D721Med (cell line): ENCODE results near the gene FOXP2.
A peak's percentile ranks its signal among the peaks of the same experiment; 100 is the strongest.

ENCODE experiments used
- DNase-seq: peaks from one replicate; pipeline ENCODE4 v3.0.0; 2011; ENCODE audit warnings: low spot score; ENCODE audit not compliant: insufficient read length
- FAIRE-seq: peaks from 2 replicates; lab custom pipeline; 2011; peaks lifted over from hg19 to GRCh38; lab: Jason Lieb, UNC
- TF ChIP-seq, protein P1 (sequence below): IDR thresholded peaks from 2 replicates; pipeline ENCODE4 v1.5.1; 2012; ENCODE audit warnings: mild to moderate bottlenecking, control low read depth; ENCODE audit not compliant: insufficient read depth; ENCODE audit errors: missing control alignments

FOXP2 gene

DNA sequence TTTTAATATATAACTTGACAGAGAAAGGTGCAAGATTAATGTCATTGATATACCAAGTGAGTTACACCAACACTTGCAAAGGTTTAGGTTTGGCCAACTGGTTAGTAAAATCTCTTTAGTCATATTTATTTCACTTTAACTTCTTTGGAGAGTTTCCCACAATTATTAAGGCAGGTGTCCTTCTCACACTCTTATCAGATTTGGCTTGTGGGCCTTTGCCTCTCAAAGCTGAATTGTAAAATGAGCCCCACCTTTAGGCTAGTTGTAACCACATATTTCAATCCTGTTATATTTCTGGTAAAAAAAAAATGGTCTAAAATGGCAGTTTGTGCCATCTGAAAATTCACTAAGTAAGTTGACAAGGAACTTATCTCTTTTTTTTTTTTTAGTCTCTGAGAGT, 26.6 kb upstream of the FOXP2 start:
- DNase-seq (no peak), FAIRE-seq (no peak)
- TF ChIP-seq, protein P1, sequence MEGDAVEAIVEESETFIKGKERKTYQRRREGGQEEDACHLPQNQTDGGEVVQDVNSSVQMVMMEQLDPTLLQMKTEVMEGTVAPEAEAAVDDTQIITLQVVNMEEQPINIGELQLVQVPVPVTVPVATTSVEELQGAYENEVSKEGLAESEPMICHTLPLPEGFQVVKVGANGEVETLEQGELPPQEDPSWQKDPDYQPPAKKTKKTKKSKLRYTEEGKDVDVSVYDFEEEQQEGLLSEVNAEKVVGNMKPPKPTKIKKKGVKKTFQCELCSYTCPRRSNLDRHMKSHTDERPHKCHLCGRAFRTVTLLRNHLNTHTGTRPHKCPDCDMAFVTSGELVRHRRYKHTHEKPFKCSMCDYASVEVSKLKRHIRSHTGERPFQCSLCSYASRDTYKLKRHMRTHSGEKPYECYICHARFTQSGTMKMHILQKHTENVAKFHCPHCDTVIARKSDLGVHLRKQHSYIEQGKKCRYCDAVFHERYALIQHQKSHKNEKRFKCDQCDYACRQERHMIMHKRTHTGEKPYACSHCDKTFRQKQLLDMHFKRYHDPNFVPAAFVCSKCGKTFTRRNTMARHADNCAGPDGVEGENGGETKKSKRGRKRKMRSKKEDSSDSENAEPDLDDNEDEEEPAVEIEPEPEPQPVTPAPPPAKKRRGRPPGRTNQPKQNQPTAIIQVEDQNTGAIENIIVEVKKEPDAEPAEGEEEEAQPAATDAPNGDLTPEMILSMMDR, result no peak

DNA sequence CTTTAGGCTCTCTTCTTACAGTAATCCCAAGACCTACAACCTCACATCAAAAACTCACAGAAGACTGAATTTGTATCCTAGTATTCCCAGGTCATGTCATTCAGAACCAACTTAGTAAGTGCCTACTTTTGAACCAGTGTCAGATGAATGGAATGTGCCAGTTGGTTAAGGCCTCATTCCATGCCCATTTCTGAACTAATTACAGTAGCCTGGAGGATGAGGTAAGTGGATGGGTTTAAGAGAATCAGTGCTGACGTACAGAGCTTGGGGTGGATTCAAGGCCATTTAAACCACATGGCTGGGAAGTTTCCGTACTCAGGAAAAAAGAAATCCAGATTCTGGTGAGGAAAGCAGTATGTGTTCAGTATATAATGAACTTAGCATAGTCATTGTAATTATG, 21.9 kb upstream of the FOXP2 start:
- DNase-seq (no peak), FAIRE-seq (no peak)
- TF ChIP-seq, protein P1, result no peak

DNA sequence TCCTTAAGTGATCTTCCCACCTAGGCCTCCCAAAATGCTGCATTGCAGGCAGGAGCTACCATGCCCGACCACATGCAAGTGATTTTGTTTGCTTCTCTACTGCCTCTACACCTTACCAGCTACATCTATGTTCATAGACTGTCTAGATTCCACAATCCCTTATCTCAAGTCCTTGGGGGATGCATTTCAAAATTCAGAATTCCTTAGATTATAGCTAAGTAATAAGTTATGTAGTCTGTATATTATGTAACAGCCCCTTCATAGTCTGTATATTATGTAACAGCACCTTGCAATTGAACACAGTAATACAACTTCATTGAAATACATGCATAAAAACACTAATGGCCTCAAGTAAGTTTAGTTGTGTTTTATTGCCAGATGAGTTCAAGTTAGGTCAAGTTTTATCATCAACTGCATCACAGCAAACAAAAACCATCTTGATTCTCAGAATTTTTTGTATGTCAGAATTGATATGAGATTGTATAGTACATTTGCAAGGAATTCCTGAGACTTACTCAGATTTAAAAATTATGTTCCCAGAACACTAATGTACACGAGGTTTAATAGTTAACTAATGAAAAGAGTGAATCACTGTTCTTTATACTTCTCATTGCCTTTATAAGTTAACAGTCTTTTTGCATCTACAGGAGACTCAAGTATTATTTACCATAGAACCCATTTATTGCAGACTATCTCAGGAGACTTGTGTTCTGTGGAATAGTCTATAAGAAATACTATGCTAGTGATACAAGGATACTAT, 11.6 kb upstream of the FOXP2 start:
- DNase-seq (no peak), FAIRE-seq (no peak)
- TF ChIP-seq, protein P1, result no peak

DNA sequence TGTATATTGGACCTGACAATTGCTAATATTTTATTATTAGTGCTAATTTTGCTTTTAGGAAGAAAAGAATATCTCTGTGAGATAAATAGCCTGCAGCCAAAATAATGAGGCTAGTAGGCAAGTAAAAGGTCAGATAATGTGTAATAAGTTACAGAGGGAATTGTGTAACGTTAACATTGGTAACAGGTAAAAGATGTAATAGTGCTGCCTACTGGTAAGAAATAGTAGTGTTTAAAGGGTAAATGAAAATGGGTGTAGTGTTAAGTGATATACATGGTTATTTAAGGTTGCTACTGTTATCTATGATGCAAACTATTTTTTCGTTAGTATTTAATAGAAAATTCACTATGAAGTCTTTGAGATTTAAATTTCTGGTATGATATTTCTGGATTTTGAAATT, 9.2 kb upstream of the FOXP2 start:
- DNase-seq, result no peak
- TF ChIP-seq, protein P1, result peak; percentile 49
- peak; percentile 58 for FAIRE-seq

DNA sequence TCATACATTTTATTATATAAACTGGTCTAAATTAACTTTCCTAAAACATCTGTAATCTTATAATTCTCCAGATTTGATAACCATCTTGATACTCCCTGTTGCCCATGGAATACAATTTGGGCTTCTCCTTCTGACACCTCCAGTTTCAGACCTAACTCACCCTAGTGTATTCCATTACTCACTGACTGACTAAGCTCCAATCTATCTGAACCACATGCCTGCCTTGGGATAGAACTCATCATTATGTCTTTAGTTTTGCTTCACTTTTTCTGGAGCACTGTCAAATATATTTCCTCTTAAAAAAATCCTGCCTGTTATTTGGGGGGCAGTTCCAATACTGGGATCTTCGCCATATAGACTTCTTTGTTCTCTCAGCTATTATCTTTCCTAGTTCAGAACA, 4.9 kb upstream of the FOXP2 start:
- TF ChIP-seq, protein P1, result no peak
- DNase-seq, result no peak
- no peak for FAIRE-seq

DNA sequence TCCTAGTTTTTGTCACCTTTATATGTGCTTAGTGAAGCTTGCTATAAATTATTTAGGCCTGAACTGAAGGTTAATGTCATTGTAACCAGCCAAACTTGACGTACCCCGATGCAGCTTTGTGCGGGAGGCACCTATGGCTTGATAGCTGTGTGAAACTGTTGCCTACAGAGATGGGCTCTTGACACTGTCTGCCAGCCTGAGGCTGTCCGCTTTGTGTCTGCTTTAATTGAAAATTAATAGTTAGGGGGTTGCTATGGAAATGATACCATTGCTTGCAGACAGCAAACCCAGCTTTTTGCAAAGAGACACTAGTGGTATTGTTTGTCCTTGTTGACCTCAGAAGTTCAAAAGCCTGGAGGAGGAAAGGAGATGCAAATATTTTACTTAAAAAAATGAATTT, 2.1 kb upstream of the FOXP2 start:
- FAIRE-seq, result no peak

DNA sequence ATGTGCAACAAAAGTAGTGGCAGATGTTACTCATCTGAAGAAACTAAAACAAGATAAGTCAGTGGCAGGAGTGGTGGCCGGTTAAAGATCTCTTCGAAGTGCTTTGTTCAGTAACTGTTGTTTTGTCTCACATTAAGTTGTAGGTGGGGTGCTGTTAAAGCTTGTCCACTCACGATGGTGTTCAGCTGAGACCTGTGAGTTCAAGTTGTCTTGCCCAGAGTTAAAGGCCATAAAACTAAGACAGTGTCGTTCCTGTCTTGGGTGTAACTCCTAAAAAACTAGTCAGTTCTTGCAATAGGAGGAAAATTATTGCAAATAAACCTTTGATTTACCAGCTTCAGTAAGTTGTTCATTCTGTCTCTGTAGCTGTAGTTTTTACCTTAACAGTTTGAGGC, 857 bp upstream of the FOXP2 start:
- no peak for DNase-seq
- TF ChIP-seq, protein P1, result no peak
- FAIRE-seq, result no peak

More for the DNA sequence above, 2.1 kb upstream of the FOXP2 start:
- TF ChIP-seq, protein P1, result no peak
- no peak for DNase-seq
